ENCODE data around the gene LRRC8D.

LRRC8D gene

DNA sequence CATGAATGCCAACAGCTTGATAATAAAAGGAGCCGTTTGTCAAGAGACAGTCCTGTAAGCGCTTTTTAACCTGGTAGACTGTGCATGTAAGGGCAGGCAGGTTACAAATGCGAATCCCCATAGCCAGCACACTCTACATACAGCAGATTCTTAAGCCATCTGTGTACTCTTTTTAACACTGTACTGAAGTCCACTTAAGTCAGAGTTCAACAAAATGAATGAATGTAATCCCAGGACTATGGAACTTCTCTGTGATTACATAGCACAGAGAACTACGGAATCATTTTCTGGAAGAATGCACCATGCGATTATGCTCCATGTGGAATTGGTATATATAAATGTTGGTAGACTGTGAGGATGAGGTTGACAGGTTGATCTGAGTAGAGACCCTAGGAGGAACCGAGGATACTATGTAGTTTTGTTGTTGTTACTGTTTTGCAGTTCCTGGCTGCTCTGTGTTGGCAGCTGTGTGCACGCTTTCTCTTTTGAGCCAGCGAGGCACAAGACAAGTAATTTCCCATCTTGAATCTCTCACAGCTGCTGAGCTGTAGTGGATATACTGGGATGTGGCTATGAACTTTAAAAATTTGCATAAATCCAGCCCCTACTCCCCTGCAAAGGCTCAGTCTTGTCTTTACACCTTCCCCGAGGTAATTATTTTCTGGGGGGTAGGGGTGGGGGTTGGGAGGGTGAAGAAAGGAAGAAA, 21.9 kb downstream of the LRRC8D start:
- DNase-seq (ENCODE audit: low read depth), result peak; percentile 41
- TF ChIP-seq, protein P1, sequence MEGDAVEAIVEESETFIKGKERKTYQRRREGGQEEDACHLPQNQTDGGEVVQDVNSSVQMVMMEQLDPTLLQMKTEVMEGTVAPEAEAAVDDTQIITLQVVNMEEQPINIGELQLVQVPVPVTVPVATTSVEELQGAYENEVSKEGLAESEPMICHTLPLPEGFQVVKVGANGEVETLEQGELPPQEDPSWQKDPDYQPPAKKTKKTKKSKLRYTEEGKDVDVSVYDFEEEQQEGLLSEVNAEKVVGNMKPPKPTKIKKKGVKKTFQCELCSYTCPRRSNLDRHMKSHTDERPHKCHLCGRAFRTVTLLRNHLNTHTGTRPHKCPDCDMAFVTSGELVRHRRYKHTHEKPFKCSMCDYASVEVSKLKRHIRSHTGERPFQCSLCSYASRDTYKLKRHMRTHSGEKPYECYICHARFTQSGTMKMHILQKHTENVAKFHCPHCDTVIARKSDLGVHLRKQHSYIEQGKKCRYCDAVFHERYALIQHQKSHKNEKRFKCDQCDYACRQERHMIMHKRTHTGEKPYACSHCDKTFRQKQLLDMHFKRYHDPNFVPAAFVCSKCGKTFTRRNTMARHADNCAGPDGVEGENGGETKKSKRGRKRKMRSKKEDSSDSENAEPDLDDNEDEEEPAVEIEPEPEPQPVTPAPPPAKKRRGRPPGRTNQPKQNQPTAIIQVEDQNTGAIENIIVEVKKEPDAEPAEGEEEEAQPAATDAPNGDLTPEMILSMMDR (IDR thresholded peaks at IDR 0.05; ENCODE audit: low read depth, low read length, missing control alignments), result no peak
- H3K4me3 ChIP-seq (ENCODE audit: low read depth, low read length), result peak overlapping the region; percentile 82

DNA sequence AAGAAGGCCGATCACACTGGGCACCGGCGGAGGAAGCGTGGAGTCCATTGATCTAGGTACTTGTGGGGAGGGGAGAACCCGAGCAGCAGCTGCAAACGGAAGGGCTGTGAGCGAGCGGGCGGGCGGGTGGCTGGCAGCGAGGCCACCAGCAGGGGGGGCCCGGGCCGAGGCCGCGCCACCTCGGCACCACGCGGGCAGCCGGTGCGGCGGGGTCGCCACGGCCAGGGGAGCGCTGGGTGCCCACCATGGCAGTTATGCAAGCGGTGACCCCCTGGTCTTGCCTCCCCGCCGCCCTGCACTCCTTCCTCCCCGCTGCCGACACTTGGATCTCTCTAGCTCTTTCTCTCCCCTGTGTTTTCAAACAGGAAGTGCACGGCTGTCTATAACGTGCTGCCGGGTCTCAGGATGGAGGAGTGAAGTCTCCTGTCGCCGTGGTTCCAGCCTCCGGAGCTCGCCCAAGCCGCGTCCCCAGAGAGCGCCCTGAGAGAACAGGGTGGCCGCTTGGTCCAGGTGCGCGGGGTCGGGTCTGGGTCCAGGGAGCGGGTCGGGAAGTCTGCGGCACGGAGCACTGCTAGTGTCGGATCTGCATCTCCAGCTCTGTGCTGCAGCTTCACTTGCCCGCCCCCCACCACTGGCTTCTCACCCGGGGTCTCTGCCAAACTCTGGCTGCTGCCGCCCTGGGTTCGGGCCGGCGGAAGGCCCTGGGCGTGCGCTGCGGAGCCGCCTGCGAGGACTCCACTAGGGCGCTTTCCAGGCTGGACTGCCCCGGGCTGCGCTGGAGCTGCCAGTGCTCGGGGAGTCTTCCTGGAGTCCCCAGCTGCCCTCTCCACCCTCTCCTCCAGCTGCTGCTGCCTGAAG, 22.7 kb downstream of the LRRC8D start:
- DNase-seq (ENCODE audit: low read depth), result peak; percentile 45
- TF ChIP-seq, protein P1 (IDR thresholded peaks at IDR 0.05; ENCODE audit: low read depth, low read length, missing control alignments), result peak; percentile 61
- H3K4me3 ChIP-seq (ENCODE audit: low read depth, low read length), result peak overlapping the region; percentile 82

DNA sequence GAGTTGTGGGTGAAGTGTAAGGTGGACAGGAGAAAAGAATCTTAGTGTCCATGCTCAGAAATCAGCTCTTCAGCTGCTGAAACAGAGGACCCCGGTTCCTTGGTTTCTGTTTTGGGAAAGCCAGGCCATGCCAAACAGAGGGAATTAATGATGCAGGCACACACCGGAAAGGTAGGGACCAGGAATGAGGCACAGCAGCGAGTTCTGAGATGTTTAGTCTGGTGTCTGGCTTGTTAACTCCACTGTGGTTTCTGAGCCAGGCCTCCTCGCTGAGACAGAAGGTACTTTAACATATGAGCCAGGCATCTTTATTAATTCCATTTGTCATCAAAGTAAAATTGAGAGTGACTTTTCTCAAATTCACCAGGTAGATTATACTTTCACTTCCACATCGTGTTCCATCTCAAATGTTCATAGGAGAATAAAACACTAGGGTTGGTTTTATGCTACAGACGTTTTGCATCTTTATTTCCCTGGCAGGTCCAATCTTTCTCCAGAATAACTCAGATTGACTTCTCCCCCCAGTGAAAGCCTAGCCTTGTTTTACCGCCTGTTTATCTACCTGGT, 23.5 kb downstream of the LRRC8D start:
- no peak for DNase-seq (ENCODE audit: low read depth)
- TF ChIP-seq, protein P1 (IDR thresholded peaks at IDR 0.05; ENCODE audit: low read depth, low read length, missing control alignments), result no peak
- peak overlapping the region; percentile 82 for H3K4me3 ChIP-seq (ENCODE audit: low read depth, low read length)

DNA sequence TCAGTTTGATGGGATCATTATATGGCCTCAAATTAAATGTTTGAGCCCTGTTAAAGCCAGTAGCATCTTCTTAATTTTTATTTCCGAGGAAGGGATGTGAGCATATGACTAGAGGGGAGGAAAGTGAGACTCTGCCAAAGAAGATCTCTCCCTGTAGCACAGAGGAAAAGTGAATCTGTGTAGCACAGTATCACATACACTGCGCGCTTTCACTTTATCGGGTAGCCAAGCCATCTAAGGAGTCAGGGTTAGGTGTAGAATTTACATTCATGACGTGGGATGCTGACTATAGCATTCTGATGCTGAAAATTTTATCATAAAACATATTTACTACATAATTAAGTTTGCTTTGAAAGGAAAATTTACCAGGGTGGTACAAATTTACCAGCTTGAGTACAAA, 24.0 kb downstream of the LRRC8D start:
- DNase-seq (ENCODE audit: low read depth), result no peak
- TF ChIP-seq, protein P1 (IDR thresholded peaks at IDR 0.05; ENCODE audit: low read depth, low read length, missing control alignments), result no peak
- H3K4me3 ChIP-seq (ENCODE audit: low read depth, low read length), result no peak overlapping the region; the same call in 1 of the 2 replicates

DNA sequence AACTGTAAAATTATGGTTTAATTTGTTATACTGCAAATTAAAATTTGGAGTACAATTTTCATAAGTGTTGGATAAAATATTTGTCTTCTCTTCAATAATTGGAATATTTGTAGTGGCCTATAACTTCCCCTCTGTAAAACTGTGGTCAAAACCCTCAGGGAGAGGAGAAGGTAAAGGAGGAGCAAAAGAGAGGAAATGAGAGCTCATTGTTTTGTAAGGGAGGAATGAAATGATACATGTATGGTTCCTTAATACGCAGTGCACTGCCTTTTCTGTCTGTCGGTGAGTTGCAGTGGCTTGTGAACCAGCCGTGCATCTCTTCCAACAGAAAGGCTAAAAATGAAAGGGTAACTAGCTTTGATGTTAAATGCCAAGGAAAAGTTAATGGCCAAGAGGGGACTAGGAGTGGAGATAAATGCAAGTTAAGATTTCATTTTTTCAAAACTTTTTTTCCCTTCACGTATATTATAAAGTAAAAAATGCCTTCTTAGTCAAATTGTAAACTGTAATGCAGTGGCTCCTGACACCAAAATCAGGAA, 26.4 kb downstream of the LRRC8D start:
- DNase-seq (ENCODE audit: low read depth), result no peak
- no peak overlapping the region for H3K4me3 ChIP-seq (ENCODE audit: low read depth, low read length)
- TF ChIP-seq, protein P1 (IDR thresholded peaks at IDR 0.05; ENCODE audit: low read depth, low read length, missing control alignments), result no peak

DNA sequence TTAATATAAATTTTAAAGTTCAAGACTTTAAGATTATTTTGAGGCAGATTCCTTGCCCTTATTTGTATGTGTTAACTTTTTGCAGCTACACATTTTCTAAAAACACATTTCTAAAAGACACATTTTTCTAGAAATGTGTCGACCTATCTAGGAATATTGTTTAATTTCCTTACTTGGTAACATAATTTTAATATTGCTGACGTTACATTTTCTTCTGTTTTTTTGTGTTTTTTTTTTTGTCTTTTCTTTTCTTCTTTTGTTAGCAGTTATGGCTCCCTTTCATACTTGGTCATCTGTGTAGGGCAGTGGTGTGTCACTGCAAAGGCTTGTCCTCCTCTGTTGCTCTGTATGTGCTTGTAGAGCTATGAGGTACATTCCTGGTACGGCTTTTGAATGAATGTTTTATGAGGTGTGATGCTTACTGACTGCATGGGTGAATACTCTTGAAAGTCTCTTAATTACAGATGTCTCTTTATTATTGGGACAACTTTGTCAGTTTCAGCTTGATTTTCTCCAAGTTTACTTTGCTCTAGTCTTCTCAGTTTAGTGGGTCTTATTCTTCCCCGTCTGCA, 30.1 kb downstream of the LRRC8D start:
- no peak overlapping the region for H3K4me3 ChIP-seq (ENCODE audit: low read depth, low read length)
- TF ChIP-seq, protein P1 (IDR thresholded peaks at IDR 0.05; ENCODE audit: low read depth, low read length, missing control alignments), result no peak
- DNase-seq (ENCODE audit: low read depth), result no peak
